WTC11 (cell line): ENCODE data around the gene ST6GAL1. TPM values are rescaled to one million over a fixed set of nuclear protein-coding genes. Genes with fewer than 3 reads are reported as not detected.

Source experiments
- ATAC-seq: fragments of 200-7000 bp; cut with Tn5 transposase; 2 replicates; pipeline ENCODE4 v1.10.0; 2021; ENCODE audit warnings: mild to moderate bottlenecking, moderate library complexity
- CTCF ChIA-PET: fragments of 300-600 bp; sonication (Branson Sonifier 250); formaldehyde crosslinking; loops from one replicate; lab custom pipeline; 2021; ENCODE audit warnings: antibody characterized with exemption; lab: Charles Lee
- POLR2A ChIA-PET: fragments of 350-600 bp; sonication (Branson Sonifier 250); formaldehyde crosslinking; loops from one replicate; lab custom pipeline; 2021; ENCODE audit warnings: antibody characterized with exemption; lab: Charles Lee
- DNase-seq: peaks from one replicate; pipeline ENCODE4 v3.0.0; 2021; ENCODE audit warnings: low spot score
- H3K27ac Mint-ChIP-seq: 2 replicates; pipeline ENCODE4 v1.8.0; 2021; ENCODE audit warnings: mixed read lengths
- H3K27me3 Mint-ChIP-seq: 2 replicates; pipeline ENCODE4 v1.8.0; 2021; ENCODE audit warnings: low read depth, mild to moderate bottlenecking, moderate library complexity, mixed read lengths
- H3K36me3 Mint-ChIP-seq: 2 replicates; pipeline ENCODE4 v1.8.0; 2021; ENCODE audit warnings: mixed read lengths
- H3K4me1 Mint-ChIP-seq: 2 replicates; pipeline ENCODE4 v1.8.0; 2022; ENCODE audit warnings: mixed read lengths
- H3K4me3 Mint-ChIP-seq: 2 replicates; pipeline ENCODE4 v1.8.0; 2021; ENCODE audit warnings: mild to moderate bottlenecking, moderate library complexity, mixed read lengths
- H3K9me3 Mint-ChIP-seq: 2 replicates; pipeline ENCODE4 v1.8.0; 2021; ENCODE audit warnings: mixed read lengths
- ATF1 ChIP-seq: sonication (generic); formaldehyde crosslinking; IDR thresholded peaks from 2 replicates; pipeline ENCODE4 v1.8.1; 2023; ENCODE audit warnings: mild to moderate bottlenecking, moderate library complexity, missing genetic modification reagents
- ATF3 ChIP-seq: sonication (generic); formaldehyde crosslinking; conservative IDR thresholded peaks from 2 replicates; pipeline ENCODE4 v1.8.1; 2022; ENCODE audit warnings: mild to moderate bottlenecking, missing genetic modification reagents
- CDX4 ChIP-seq: fragments of 250-450 bp; sonication (Bioruptor Pico); IDR thresholded peaks from 2 replicates; pipeline ENCODE4 v1.9.0; 2021; ENCODE audit warnings: moderate library complexity, mild to moderate bottlenecking, inconsistent platforms, borderline replicate concordance
- CREM ChIP-seq: sonication (generic); formaldehyde crosslinking; IDR thresholded peaks from 2 replicates; pipeline ENCODE4 v1.8.1; 2022; ENCODE audit warnings: mild to moderate bottlenecking, missing genetic modification reagents, moderate library complexity
- E2F4 ChIP-seq: sonication (generic); formaldehyde crosslinking; IDR thresholded peaks from 2 replicates; pipeline ENCODE4 v1.8.1; 2022; ENCODE audit warnings: low read depth, mild to moderate bottlenecking, moderate library complexity, missing genetic modification reagents, borderline replicate concordance
- EMX1 ChIP-seq: fragments of 250-450 bp; sonication (Bioruptor Pico); IDR thresholded peaks from 2 replicates; pipeline ENCODE4 v1.8.0; 2021; ENCODE audit warnings: mild to moderate bottlenecking
- GABPB1 ChIP-seq: sonication (generic); formaldehyde crosslinking; IDR thresholded peaks from 2 replicates; pipeline ENCODE4 v1.8.1; 2023; ENCODE audit warnings: mild to moderate bottlenecking, missing genetic modification reagents
- HMGA2 ChIP-seq: fragments of 250-450 bp; sonication (Bioruptor Pico); IDR thresholded peaks from 2 replicates; pipeline ENCODE4 v1.4.0; 2021; ENCODE audit warnings: mild to moderate bottlenecking, moderate library complexity
- JUN ChIP-seq: sonication (generic); formaldehyde crosslinking; IDR thresholded peaks from 2 replicates; pipeline ENCODE4 v1.8.0; 2023; ENCODE audit warnings: mild to moderate bottlenecking, missing genetic modification reagents
- NFE2L1 ChIP-seq: sonication (generic); formaldehyde crosslinking; IDR thresholded peaks from 2 replicates; pipeline ENCODE4 v1.8.1; 2023; ENCODE audit warnings: missing genetic modification reagents
- OVOL2 ChIP-seq: fragments of 250-450 bp; sonication (Bioruptor Pico); IDR thresholded peaks from 2 replicates; pipeline ENCODE4 v1.9.0; 2021; ENCODE audit warnings: mild to moderate bottlenecking, borderline replicate concordance
- PRRX2 ChIP-seq: fragments of 250-450 bp; sonication (Bioruptor Pico); IDR thresholded peaks from 2 replicates; pipeline ENCODE4 v1.8.0; 2021; ENCODE audit warnings: mild to moderate bottlenecking
- TCF7 ChIP-seq: sonication (generic); formaldehyde crosslinking; IDR thresholded peaks from 2 replicates; pipeline ENCODE4 v1.8.0; 2022; ENCODE audit warnings: mild to moderate bottlenecking, low read depth, missing genetic modification reagents, moderate library complexity
- USF2 ChIP-seq: sonication (generic); formaldehyde crosslinking; IDR thresholded peaks from 2 replicates; pipeline ENCODE4 v1.8.1; 2023; ENCODE audit warnings: mild to moderate bottlenecking, missing genetic modification reagents, moderate library complexity
- ZBTB43 ChIP-seq: sonication (generic); formaldehyde crosslinking; IDR thresholded peaks from 2 replicates; pipeline ENCODE4 v1.8.1; 2023; ENCODE audit warnings: mild to moderate bottlenecking, missing genetic modification reagents
- ZNF121 ChIP-seq: sonication (generic); formaldehyde crosslinking; IDR thresholded peaks from 2 replicates; pipeline ENCODE4 v1.8.0; 2023; ENCODE audit warnings: missing genetic modification reagents
- ZNF219 ChIP-seq: sonication (generic); formaldehyde crosslinking; IDR thresholded peaks from 2 replicates; pipeline ENCODE4 v1.8.0; 2023; ENCODE audit warnings: missing genetic modification reagents, mild to moderate bottlenecking, borderline replicate concordance
- ZNF281 ChIP-seq: sonication (generic); formaldehyde crosslinking; IDR thresholded peaks from 2 replicates; pipeline ENCODE4 v1.8.0; 2023; ENCODE audit warnings: mild to moderate bottlenecking, missing genetic modification reagents
- ZNF416 ChIP-seq: fragments of 250-450 bp; sonication (Bioruptor Pico); IDR thresholded peaks from 2 replicates; pipeline ENCODE4 v1.9.0; 2021; ENCODE audit warnings: mild to moderate bottlenecking, inconsistent platforms
- ZNF671 ChIP-seq: fragments of 250-450 bp; sonication (Bioruptor Pico); IDR thresholded peaks from 2 replicates; pipeline ENCODE4 v1.8.0; 2021; ENCODE audit warnings: mild to moderate bottlenecking
- ZSCAN18 ChIP-seq: fragments of 250-450 bp; sonication (Bioruptor Pico); IDR thresholded peaks from 2 replicates; pipeline ENCODE4 v2.1.2; 2022; ENCODE audit warnings: mild to moderate bottlenecking, moderate library complexity
- total RNA-seq: library from RNA; stranded (reverse); gene quantifications from 3 replicates; pipeline ENCODE4 v1.2.3, GENCODE V29; 2021

ST6GAL1 gene
- total RNA-seq, 1 experiment from 2014 or later: 87.5 TPM

- peaks cover 22% of the 10 kb centered on the region for H3K36me3 Mint-ChIP-seq
- peaks cover 52% of the 10 kb centered on the region for H3K4me1 Mint-ChIP-seq
- CTCF ChIA-PET: no interaction called here
- H3K9me3 Mint-ChIP-seq: peaks cover 13% of the 10 kb centered on the region
- peak overlapping the region; percentile 9; the same call in 1 of the 2 replicates for H3K4me3 Mint-ChIP-seq
- ATAC-seq: peak; percentile 88
- H3K27ac Mint-ChIP-seq: no peak overlapping the region
- no peak for DNase-seq
- H3K27me3 Mint-ChIP-seq: peaks cover 23% of the 10 kb centered on the region
- TF ChIP-seq ZNF416 (CRISPR knock-in tag) (no peak), TCF7 (CRISPR knock-in tag) (no peak), JUN (CRISPR knock-in tag) (no peak), ZNF281 (CRISPR knock-in tag) (no peak), ZNF121 (CRISPR knock-in tag) (no peak), ZNF219 (no peak), CDX4 (CRISPR knock-in tag) (no peak), USF2 (no peak), OVOL2 (CRISPR knock-in tag) (no peak), HMGA2 (CRISPR knock-in tag) (no peak), NFE2L1 (no peak), ATF1 (CRISPR knock-in tag) (no peak), ATF3 (no peak), PRRX2 (CRISPR knock-in tag) (no peak), ZBTB43 (CRISPR knock-in tag) (no peak), ZNF671 (CRISPR knock-in tag) (no peak), ZSCAN18 (CRISPR knock-in tag) (no peak), GABPB1 (CRISPR knock-in tag) (no peak), CREM (CRISPR knock-in tag) (no peak)
- POLR2A ChIA-PET: no interaction called here
These were observed 33.5 kb upstream of the ST6GAL1 start for GRCh38 chr3:186896875-186897274.

GRCh38 chr3:186901135-186901734, 29.1 kb upstream of the ST6GAL1 start:
- H3K4me3 Mint-ChIP-seq: no peak overlapping the region
- peaks cover 6% of the 10 kb centered on the region for H3K36me3 Mint-ChIP-seq
- TF ChIP-seq EMX1 (no peak), E2F4 (no peak)
- peaks cover 33% of the 10 kb centered on the region for H3K4me1 Mint-ChIP-seq
- CTCF ChIA-PET: no interaction called here
- no peak for ATAC-seq
- H3K27ac Mint-ChIP-seq: no peak overlapping the region
- no peak for DNase-seq
- H3K9me3 Mint-ChIP-seq: peaks cover 19% of the 10 kb centered on the region
- peaks cover 6% of the 10 kb centered on the region for H3K27me3 Mint-ChIP-seq
- POLR2A ChIA-PET: interaction anchor here (0.5 kb wide), 1 partner anchor 180 kb away, joined by 3 read pairs; no protein-coding TSS in a partner anchor
